Osteoblast (primary cell): ENCODE data around the gene LTA. TPM values are rescaled to one million over a fixed set of nuclear protein-coding genes. Genes with fewer than 3 reads are reported as not detected.

Source experiments
- DNase-seq: peaks from one replicate; pipeline ENCODE4 v3.0.0; 2011; ENCODE audit warnings: low spot score, mixed read lengths; ENCODE audit not compliant: insufficient read length; ENCODE audit errors: missing footprints
- H2AFZ ChIP-seq: 2 replicates; pipeline ENCODE4 v1.6.0; 2011; ENCODE audit warnings: mild to moderate bottlenecking, low read length
- H3K27ac ChIP-seq: 2 replicates; pipeline ENCODE4 v1.5.1; 2011; ENCODE audit warnings: mild to moderate bottlenecking, low read depth, low read length, moderate library complexity
- H3K27me3 ChIP-seq: 2 replicates; pipeline ENCODE4 v1.6.0; 2012; ENCODE audit warnings: mild to moderate bottlenecking, control low read depth, inconsistent platforms, low read length, moderate library complexity; ENCODE audit not compliant: insufficient read depth
- H3K36me3 ChIP-seq: 2 replicates; pipeline ENCODE4 v1.5.1; 2011; ENCODE audit warnings: mild to moderate bottlenecking, low read length, control low read depth, moderate library complexity; ENCODE audit not compliant: insufficient read depth
- H3K4me1 ChIP-seq: 2 replicates; pipeline ENCODE4 v1.5.1; 2011; ENCODE audit warnings: mild to moderate bottlenecking, low read length, control low read depth, moderate library complexity; ENCODE audit not compliant: insufficient read depth
- H3K4me2 ChIP-seq: 2 replicates; pipeline ENCODE4 v1.6.0; 2011; ENCODE audit warnings: mild to moderate bottlenecking, low read length; ENCODE audit not compliant: insufficient read depth
- H3K4me3 ChIP-seq: fragments of 200-600 bp; sonication (generic); 3 replicates; pipeline ENCODE4 v1.5.1; 2012; ENCODE audit warnings: mild to moderate bottlenecking, low read length, inconsistent platforms; ENCODE audit not compliant: insufficient read depth
- H3K79me2 ChIP-seq: 2 replicates; pipeline ENCODE4 v1.6.0; 2012; ENCODE audit warnings: mild to moderate bottlenecking, low read length, control low read depth, inconsistent platforms; ENCODE audit not compliant: insufficient read depth
- H3K9me3 ChIP-seq: 2 replicates; pipeline ENCODE4 v1.5.1; 2011; ENCODE audit warnings: low read depth, low read length, control low read depth
- H4K20me1 ChIP-seq: 2 replicates; pipeline ENCODE4 v1.6.0; 2012; ENCODE audit warnings: mild to moderate bottlenecking, low read length, control low read depth; ENCODE audit not compliant: insufficient read depth
- CTCF ChIP-seq: IDR thresholded peaks from 2 replicates; pipeline ENCODE4 v1.5.1; 2011; ENCODE audit warnings: mild to moderate bottlenecking, low read depth, low read length, moderate library complexity; ENCODE audit errors: extremely low read depth
- total RNA-seq: library from RNA; depleted of rRNA; stranded (reverse); fragments of >200 nt; gene quantifications from 2 replicates; pipeline ENCODE4 v1.2.3, GENCODE V29; 2012

The LTA gene
- total RNA-seq, 1 donor = not detected

GRCh38 chr6:31569861-31570536, 2.1 kb upstream of the LTA start:
- Histone ChIP-seq H3K27me3 (no peaks in the 10 kb centered on the region), H3K9me3 (no peaks in the 10 kb centered on the region), H3K36me3 (no peaks in the 10 kb centered on the region), H3K27ac (no peak overlapping the region), H4K20me1 (no peaks in the 10 kb centered on the region), H3K4me3 (no peak overlapping the region), H3K79me2 (no peaks in the 10 kb centered on the region), H2AFZ (no peak overlapping the region), H3K4me2 (no peak overlapping the region), H3K4me1 (peaks cover under 1% of the 10 kb centered on the region)
- DNase-seq = peak; percentile 11
- no peak for TF ChIP-seq CTCF

GRCh38 chr6:31573239-31574105, 1.4 kb downstream of the LTA start:
- Histone ChIP-seq H3K4me2 (no peak overlapping the region), H3K27me3 (no peaks in the 10 kb centered on the region), H3K4me3 (no peak overlapping the region), H3K4me1 (peaks cover 2% of the 10 kb centered on the region), H3K9me3 (no peaks in the 10 kb centered on the region), H2AFZ (no peak overlapping the region), H3K27ac (no peak overlapping the region), H3K79me2 (no peaks in the 10 kb centered on the region), H3K36me3 (no peaks in the 10 kb centered on the region), H4K20me1 (no peaks in the 10 kb centered on the region)
- DNase-seq = peak; percentile 13
- no peak for TF ChIP-seq CTCF

GRCh38 chr6:31574106-31575061, 2.3 kb downstream of the LTA start:
- no peaks in the 10 kb centered on the region for H3K36me3 ChIP-seq
- H3K4me2 ChIP-seq = no peak overlapping the region
- no peaks in the 10 kb centered on the region for H3K27me3 ChIP-seq

More at GRCh38 chr6:31574106-31575061, 2.3 kb downstream of the LTA start:
- Histone ChIP-seq H3K4me1 (peaks cover 2% of the 10 kb centered on the region), H3K27ac (no peak overlapping the region), H2AFZ (no peak overlapping the region), H3K4me3 (no peak overlapping the region), H3K9me3 (no peaks in the 10 kb centered on the region), H3K79me2 (no peaks in the 10 kb centered on the region), H4K20me1 (no peaks in the 10 kb centered on the region)
- DNase-seq = peak; percentile 80
- TF ChIP-seq CTCF = no peak
